Measurements from ENCODE around the gene RTL5.
"Not testable (repeated sequence)": the region's sequence is repeated elsewhere in the genome, so short reads cannot be mapped to it uniquely, and the experiment has no call there.

The RTL5 gene

GRCh38 chrX:72131317-72132294, at the start of gene RTL5:
Gene RTL5, minus strand, starts transcription at chrX:72131915.
- DNase-seq (ENCODE audit: low spot score): peak; percentile 52

- no peak for DNase-seq (ENCODE audit: low spot score)
These were observed 48.8 kb upstream of the RTL5 start for GRCh38 chrX:72180539-72180938.

GRCh38 chrX:72176981-72177380, 45.3 kb upstream of the RTL5 start:
- no peak for DNase-seq (ENCODE audit: low spot score)

GRCh38 chrX:72176289-72176688, 44.6 kb upstream of the RTL5 start:
- DNase-seq (ENCODE audit: low spot score): not testable (repeated sequence)

GRCh38 chrX:72169008-72169728, 37.5 kb upstream of the RTL5 start:
- DNase-seq (ENCODE audit: low spot score): peak; percentile 65

GRCh38 chrX:72165551-72165950, 33.8 kb upstream of the RTL5 start:
- no peak for DNase-seq (ENCODE audit: low spot score)

GRCh38 chrX:72159769-72160168, 28.1 kb upstream of the RTL5 start:
- no peak for DNase-seq (ENCODE audit: low spot score)

GRCh38 chrX:72158773-72159172, 27.1 kb upstream of the RTL5 start:
- no peak for DNase-seq (ENCODE audit: low spot score)

GRCh38 chrX:72146527-72146926, 14.8 kb upstream of the RTL5 start:
- DNase-seq (ENCODE audit: low spot score): no peak

- no peak for DNase-seq (ENCODE audit: low spot score)
These were observed 13.5 kb upstream of the RTL5 start for GRCh38 chrX:72145181-72145580.

GRCh38 chrX:72143609-72143907, 11.8 kb upstream of the RTL5 start:
- DNase-seq (ENCODE audit: low spot score): no peak

GRCh38 chrX:72142794-72143608, 11.3 kb upstream of the RTL5 start:
- DNase-seq (ENCODE audit: low spot score): no peak

- no peak for DNase-seq (ENCODE audit: low spot score)
These were observed 10.5 kb upstream of the RTL5 start for GRCh38 chrX:72142094-72142793.

GRCh38 chrX:72141372-72142004, 9.8 kb upstream of the RTL5 start:
- no peak for DNase-seq (ENCODE audit: low spot score)

- no peak for DNase-seq (ENCODE audit: low spot score)
These were observed 7.8 kb upstream of the RTL5 start for GRCh38 chrX:72139538-72139937.

- no peak for DNase-seq (ENCODE audit: low spot score)
These were observed 6.3 kb upstream of the RTL5 start for GRCh38 chrX:72137846-72138495.

- no peak for DNase-seq (ENCODE audit: low spot score)
These were observed 2.3 kb upstream of the RTL5 start for GRCh38 chrX:72133851-72134546.

GRCh38 chrX:72132456-72132855, 741 bp upstream of the RTL5 start:
- no peak for DNase-seq (ENCODE audit: low spot score)

- no peak for DNase-seq (ENCODE audit: low spot score)
These were observed 909 bp downstream of the RTL5 start for GRCh38 chrX:72130762-72131250.

- DNase-seq (ENCODE audit: low spot score): no peak
These were observed 1.5 kb downstream of the RTL5 start for GRCh38 chrX:72130156-72130761.

All from CD4-positive, alpha-beta T cell treated with Interleukin-6 at 100 ng/mL for 8 hours (primary cell).